Gastroesophageal sphincter (tissue), 3 donors: ENCODE data around the gene DUSP10.

ENCODE experiments used
- EP300 ChIP-seq: sonication (generic); formaldehyde crosslinking; IDR thresholded peaks from one replicate; pipeline ENCODE4 v1.6.1; 2017; ENCODE audit warnings: antibody characterized with exemption, mild to moderate bottlenecking
- POLR2A ChIP-seq, 2 donors: fragments of 450-650 bp; IDR thresholded peaks; one replicate each; pipeline ENCODE4 v1.6.1; 2017; ENCODE audit warnings: antibody characterized with exemption in 2 of 2, mild to moderate bottlenecking in 2 of 2, moderate library complexity in 1 of 2
- POLR2AphosphoS5 ChIP-seq: sonication (generic); formaldehyde crosslinking; IDR thresholded peaks from one replicate; pipeline ENCODE4 v1.6.1; 2017; ENCODE audit warnings: antibody characterized with exemption
- TF ChIP-seq, protein P1 (sequence below), 4 experiments: fragments of 200-600 bp in 2 of 4; fragments of 450-650 bp in 2 of 4; sonication (generic) in 1 of 4; IDR thresholded peaks; one replicate each; pipeline ENCODE4 v1.5.1; 2017 to 2019; ENCODE audit warnings: antibody characterized with exemption in 4 of 4, mild to moderate bottlenecking in 2 of 4, moderate library complexity in 2 of 4

DNA sequence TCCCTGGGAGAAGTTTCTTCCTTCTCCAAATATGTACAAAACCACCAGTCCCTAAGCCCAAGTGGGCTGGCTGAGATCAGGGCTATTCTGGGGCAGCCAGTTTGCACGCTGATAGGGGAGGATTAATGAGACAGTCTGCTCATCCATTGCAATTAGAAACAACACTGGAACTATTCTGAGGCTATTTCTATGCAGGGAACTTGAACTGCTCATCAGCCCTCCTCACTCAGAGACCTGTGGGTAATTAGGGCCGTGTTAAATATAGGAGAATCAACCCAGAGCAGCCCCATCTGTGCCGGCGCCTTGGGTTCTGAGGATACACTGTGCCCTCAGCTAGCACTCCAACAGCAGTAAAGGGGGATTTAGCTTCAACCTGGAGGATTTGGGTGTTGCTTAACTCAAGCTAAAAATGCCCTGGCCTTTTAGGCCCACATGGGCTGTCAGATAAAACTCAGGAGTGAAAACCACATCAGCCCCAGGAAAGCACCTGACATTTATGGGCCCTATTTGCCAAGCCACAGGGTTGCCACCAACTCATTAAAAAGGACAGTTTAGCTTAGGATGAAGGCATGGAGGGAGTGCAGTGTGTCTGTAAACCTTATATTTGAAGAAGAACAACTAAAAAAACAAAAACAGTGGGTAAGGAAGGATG is 53.9 kb downstream of the DUSP10 start:
- TF ChIP-seq, protein P1, sequence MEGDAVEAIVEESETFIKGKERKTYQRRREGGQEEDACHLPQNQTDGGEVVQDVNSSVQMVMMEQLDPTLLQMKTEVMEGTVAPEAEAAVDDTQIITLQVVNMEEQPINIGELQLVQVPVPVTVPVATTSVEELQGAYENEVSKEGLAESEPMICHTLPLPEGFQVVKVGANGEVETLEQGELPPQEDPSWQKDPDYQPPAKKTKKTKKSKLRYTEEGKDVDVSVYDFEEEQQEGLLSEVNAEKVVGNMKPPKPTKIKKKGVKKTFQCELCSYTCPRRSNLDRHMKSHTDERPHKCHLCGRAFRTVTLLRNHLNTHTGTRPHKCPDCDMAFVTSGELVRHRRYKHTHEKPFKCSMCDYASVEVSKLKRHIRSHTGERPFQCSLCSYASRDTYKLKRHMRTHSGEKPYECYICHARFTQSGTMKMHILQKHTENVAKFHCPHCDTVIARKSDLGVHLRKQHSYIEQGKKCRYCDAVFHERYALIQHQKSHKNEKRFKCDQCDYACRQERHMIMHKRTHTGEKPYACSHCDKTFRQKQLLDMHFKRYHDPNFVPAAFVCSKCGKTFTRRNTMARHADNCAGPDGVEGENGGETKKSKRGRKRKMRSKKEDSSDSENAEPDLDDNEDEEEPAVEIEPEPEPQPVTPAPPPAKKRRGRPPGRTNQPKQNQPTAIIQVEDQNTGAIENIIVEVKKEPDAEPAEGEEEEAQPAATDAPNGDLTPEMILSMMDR (IDR thresholded peaks at IDR 0.05) = no peak
- TF ChIP-seq POLR2AphosphoS5 (no peak), POLR2A (IDR thresholded peaks at IDR 0.05) (no peak), EP300 (no peak)
